ENCODE data around the gene PNPLA5. TPM values are rescaled to one million over a fixed set of nuclear protein-coding genes. Genes with fewer than 3 reads are reported as not detected.

The PNPLA5 gene
- total RNA-seq, 1 experiment from 2014 or later, result 5.5 TPM

DNA sequence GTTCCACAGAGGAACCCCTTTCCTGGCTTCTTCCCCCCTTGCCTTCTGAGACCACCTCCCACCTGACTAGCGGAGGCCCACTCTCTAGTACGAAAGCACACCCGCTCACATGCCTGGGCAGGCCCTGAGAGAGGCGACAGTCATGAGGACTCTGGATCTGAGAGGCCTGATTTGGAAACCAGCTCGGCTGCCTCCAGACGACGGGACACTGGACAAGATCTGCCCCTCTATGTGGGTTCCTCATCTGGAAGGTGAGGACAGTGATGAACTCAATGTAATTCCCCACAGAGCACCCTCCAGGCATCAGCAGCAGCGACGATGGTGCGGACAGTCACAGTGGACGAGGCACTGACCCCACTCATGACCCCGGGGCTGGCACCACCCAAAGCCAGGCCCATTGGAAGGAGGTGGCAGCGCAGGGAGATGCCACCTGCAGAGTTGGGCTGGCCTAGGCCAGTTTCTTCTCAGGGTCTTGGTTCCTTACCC, 37.0 kb downstream of the PNPLA5 start:
- Histone ChIP-seq H3K4ac (ENCODE audit: low read depth, low read length) (no peak overlapping the region), H3K9ac (ENCODE audit: extremely low read depth, insufficient read length, low read length) (no peak overlapping the region), H3K27me3 (ENCODE audit: insufficient read depth, low read length) (no peaks in the 10 kb centered on the region), H3K4me2 (ENCODE audit: insufficient read depth, insufficient read length, low read length) (no peak overlapping the region), H3K9me3 (ENCODE audit: control insufficient read depth, low read depth, low read length) (no peaks in the 10 kb centered on the region), H2BK12ac (ENCODE audit: insufficient read length, low read depth, low read length) (no peak overlapping the region), H3T11ph (ENCODE audit: low read length) (no peak overlapping the region), H4K5ac (ENCODE audit: insufficient read length, low read depth, low read length) (no peak overlapping the region), H3K18ac (ENCODE audit: insufficient read length, low read depth, low read length) (no peak overlapping the region), H4K20me1 (ENCODE audit: control insufficient read depth, insufficient read depth, insufficient read length) (peaks cover 3% of the 10 kb centered on the region), H2BK15ac (ENCODE audit: low read depth, low read length) (no peak overlapping the region), H4K91ac (ENCODE audit: insufficient read length, low read depth, low read length) (no peak overlapping the region), H4K8ac (replicated peaks; ENCODE audit: insufficient read length, low read depth, low read length) (no peak overlapping the region), H3K27ac (ENCODE audit: insufficient read length, low read depth, low read length) (no peak overlapping the region), H2AFZ (ENCODE audit: low read length) (no peak overlapping the region), H3K23me2 (ENCODE audit: insufficient read length, low read depth, low read length, poor library complexity, severe bottlenecking) (no peaks in the 10 kb centered on the region), H3K56ac (ENCODE audit: insufficient read length, low read depth, low read length) (no peak overlapping the region), H2AK5ac (ENCODE audit: insufficient read length, low read length) (no peak overlapping the region), H3K23ac (ENCODE audit: insufficient read length, low read depth, low read length) (no peak overlapping the region), H2BK5ac (ENCODE audit: insufficient read length, low read length) (no peak overlapping the region), H2BK20ac (ENCODE audit: low read depth, low read length, poor library complexity, severe bottlenecking) (no peak overlapping the region), H3K79me2 (ENCODE audit: insufficient read depth, low read length) (peaks cover 23% of the 10 kb centered on the region; the same call in 1 of the 2 replicates), H3K14ac (ENCODE audit: insufficient read depth, low read length) (no peak overlapping the region; the same call in 1 of the 2 replicates), H3K79me1 (ENCODE audit: insufficient read depth, low read depth, low read length, poor library complexity, severe bottlenecking) (no peaks in the 10 kb centered on the region), H3K4me1 (ENCODE audit: insufficient read depth, low read length) (peaks cover 11% of the 10 kb centered on the region; the same call in 1 of the 2 replicates), H2BK120ac (ENCODE audit: low read depth, low read length, poor library complexity, severe bottlenecking) (no peak overlapping the region)
- Mint-ChIP-seq H3K4me3 (peak overlapping the region in 1 of 2 experiments; percentile 22; a peak in 1 of 5 replicates), H3K36me3 (ENCODE audit: insufficient read depth in 1 of 3, low read depth in 3 of 3) (peaks cover 12 to 36% (median 20%) of the 10 kb centered on the region in 3 experiments), H3K27ac (peak overlapping the region in 1 of 3 experiments; percentile 68; a peak in 1 of 7 replicates), H3K27me3 (ENCODE audit: low read depth) (no peaks in the 10 kb centered on the region), H3K4me1 (peaks cover 52% of the 10 kb centered on the region in 2 experiments), H3K9me3 (peaks cover 13 to 15% of the 10 kb centered on the region in 2 experiments)
- TF ChIP-seq, protein P1, sequence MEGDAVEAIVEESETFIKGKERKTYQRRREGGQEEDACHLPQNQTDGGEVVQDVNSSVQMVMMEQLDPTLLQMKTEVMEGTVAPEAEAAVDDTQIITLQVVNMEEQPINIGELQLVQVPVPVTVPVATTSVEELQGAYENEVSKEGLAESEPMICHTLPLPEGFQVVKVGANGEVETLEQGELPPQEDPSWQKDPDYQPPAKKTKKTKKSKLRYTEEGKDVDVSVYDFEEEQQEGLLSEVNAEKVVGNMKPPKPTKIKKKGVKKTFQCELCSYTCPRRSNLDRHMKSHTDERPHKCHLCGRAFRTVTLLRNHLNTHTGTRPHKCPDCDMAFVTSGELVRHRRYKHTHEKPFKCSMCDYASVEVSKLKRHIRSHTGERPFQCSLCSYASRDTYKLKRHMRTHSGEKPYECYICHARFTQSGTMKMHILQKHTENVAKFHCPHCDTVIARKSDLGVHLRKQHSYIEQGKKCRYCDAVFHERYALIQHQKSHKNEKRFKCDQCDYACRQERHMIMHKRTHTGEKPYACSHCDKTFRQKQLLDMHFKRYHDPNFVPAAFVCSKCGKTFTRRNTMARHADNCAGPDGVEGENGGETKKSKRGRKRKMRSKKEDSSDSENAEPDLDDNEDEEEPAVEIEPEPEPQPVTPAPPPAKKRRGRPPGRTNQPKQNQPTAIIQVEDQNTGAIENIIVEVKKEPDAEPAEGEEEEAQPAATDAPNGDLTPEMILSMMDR (conservative IDR thresholded peaks at IDR 0.05), result no peak
- WGBS (ENCODE audit: extremely low coverage, insufficient read length, low lambda C conversion rate), result no CpG with 5 or more reads among the region's 13 CpGs
- DNase-seq, result peak; percentile 15

Measured in H9 (cell line).